ENCODE data around the gene TMEM9.

TMEM9 gene

DNA sequence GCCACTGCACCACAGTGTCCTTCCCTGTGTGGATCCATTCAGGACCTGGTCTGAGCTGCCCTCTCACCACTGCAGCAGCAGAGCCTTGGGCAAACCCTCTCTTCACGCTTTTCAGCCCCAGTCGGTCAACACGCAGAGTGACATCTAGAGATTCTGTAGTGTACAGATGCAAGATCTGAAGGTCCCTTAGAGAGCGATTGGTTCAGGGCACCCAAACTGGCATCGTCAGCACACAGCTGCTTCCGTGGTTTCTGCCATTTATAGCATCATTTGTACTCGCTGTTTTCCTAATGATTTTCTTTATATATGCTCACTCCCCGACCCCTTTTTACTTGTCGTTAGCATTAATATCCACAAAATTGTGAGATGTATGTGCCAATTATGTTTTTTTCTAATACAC lies 25.8 kb downstream of the TMEM9 start:
- H3K9me3 ChIP-seq (ENCODE audit: control insufficient read depth, insufficient read depth, low read depth, low read length), result no peaks in the 10 kb centered on the region
- CTCF ChIA-PET, result interaction anchor here (0.7 to 4.6 kb wide), 2 partner anchors 9 to 179 kb away, joined by 4 to 22 read pairs; no protein-coding TSS in a partner anchor
- no peak overlapping the region for H3K4me3 ChIP-seq (ENCODE audit: low read depth, low read length)
- H3K36me3 ChIP-seq (ENCODE audit: control insufficient read depth in 2 of 2, insufficient read depth in 1 of 2, low read length in 2 of 2), result no peaks in the 10 kb centered on the region
- no peak overlapping the region for H3K27ac ChIP-seq (ENCODE audit: extremely low read depth, low read depth, low read length)
- TF ChIP-seq, protein P1, sequence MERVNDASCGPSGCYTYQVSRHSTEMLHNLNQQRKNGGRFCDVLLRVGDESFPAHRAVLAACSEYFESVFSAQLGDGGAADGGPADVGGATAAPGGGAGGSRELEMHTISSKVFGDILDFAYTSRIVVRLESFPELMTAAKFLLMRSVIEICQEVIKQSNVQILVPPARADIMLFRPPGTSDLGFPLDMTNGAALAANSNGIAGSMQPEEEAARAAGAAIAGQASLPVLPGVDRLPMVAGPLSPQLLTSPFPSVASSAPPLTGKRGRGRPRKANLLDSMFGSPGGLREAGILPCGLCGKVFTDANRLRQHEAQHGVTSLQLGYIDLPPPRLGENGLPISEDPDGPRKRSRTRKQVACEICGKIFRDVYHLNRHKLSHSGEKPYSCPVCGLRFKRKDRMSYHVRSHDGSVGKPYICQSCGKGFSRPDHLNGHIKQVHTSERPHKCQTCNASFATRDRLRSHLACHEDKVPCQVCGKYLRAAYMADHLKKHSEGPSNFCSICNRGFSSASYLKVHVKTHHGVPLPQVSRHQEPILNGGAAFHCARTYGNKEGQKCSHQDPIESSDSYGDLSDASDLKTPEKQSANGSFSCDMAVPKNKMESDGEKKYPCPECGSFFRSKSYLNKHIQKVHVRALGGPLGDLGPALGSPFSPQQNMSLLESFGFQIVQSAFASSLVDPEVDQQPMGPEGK (tag by site-specific recombination; IDR thresholded peaks at IDR 0.05), result no peak
- no peak for TF ChIP-seq HOXC10 (CRISPR knock-in tag; IDR thresholded peaks at IDR 0.05)
- no peak for TF ChIP-seq ZNF549 (tag by site-specific recombination; IDR thresholded peaks at IDR 0.05)
- TF ChIP-seq ZNF335 (tag by site-specific recombination; conservative IDR thresholded peaks at IDR 0.05), result no peak
- TF ChIP-seq ZNF837 (tag by site-specific recombination; IDR thresholded peaks at IDR 0.05), result no peak
- no peak for TF ChIP-seq ZNF155 (tag by site-specific recombination; IDR thresholded peaks at IDR 0.05)
- TF ChIP-seq, protein P2, sequence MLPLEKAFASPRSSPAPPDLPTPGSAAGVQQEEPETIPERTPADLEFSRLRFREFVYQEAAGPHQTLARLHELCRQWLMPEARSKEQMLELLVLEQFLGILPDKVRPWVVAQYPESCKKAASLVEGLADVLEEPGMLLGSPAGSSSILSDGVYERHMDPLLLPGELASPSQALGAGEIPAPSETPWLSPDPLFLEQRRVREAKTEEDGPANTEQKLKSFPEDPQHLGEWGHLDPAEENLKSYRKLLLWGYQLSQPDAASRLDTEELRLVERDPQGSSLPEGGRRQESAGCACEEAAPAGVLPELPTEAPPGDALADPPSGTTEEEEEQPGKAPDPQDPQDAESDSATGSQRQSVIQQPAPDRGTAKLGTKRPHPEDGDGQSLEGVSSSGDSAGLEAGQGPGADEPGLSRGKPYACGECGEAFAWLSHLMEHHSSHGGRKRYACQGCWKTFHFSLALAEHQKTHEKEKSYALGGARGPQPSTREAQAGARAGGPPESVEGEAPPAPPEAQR (tag by site-specific recombination; IDR thresholded peaks at IDR 0.05), result no peak
- no peak for TF ChIP-seq ZBTB7A (tag by site-specific recombination; IDR thresholded peaks at IDR 0.05; ENCODE audit: low read depth)
- no peak for TF ChIP-seq ZBTB17 (tag by site-specific recombination; IDR thresholded peaks at IDR 0.05)
- TF ChIP-seq ZSCAN30 (tag by site-specific recombination; IDR thresholded peaks at IDR 0.05), result no peak
- TF ChIP-seq ZFP41 (tag by site-specific recombination; IDR thresholded peaks at IDR 0.05; ENCODE audit: borderline replicate concordance), result no peak
- no peak for TF ChIP-seq ZNF239 (tag by site-specific recombination; IDR thresholded peaks at IDR 0.05)
- no peak for TF ChIP-seq WT1 (tag by site-specific recombination; IDR thresholded peaks at IDR 0.05)
- no peak for TF ChIP-seq ZNF555 (tag by site-specific recombination; conservative IDR thresholded peaks at IDR 0.05)
- no peak for TF ChIP-seq ZNF37A (tag by site-specific recombination; IDR thresholded peaks at IDR 0.05)
- TF ChIP-seq ZNF48 (tag by site-specific recombination; IDR thresholded peaks at IDR 0.05), result no peak
- TF ChIP-seq ZFP37 (tag by site-specific recombination; IDR thresholded peaks at IDR 0.05), result no peak
- no peak for TF ChIP-seq ZNF626 (tag by site-specific recombination; IDR thresholded peaks at IDR 0.05)
- TF ChIP-seq, protein P3, sequence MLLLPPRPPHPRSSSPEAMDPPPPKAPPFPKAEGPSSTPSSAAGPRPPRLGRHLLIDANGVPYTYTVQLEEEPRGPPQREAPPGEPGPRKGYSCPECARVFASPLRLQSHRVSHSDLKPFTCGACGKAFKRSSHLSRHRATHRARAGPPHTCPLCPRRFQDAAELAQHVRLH (tag by site-specific recombination; IDR thresholded peaks at IDR 0.05), result no peak
- no peak for TF ChIP-seq ZNF132 (tag by site-specific recombination; IDR thresholded peaks at IDR 0.05; ENCODE audit: borderline replicate concordance)
- POLR2A ChIA-PET, result no interaction called here
- peaks cover 4% of the 10 kb centered on the region; the same call in 1 of the 2 replicates for H3K4me1 ChIP-seq (ENCODE audit: control insufficient read depth, insufficient read depth, low read length)

DNA sequence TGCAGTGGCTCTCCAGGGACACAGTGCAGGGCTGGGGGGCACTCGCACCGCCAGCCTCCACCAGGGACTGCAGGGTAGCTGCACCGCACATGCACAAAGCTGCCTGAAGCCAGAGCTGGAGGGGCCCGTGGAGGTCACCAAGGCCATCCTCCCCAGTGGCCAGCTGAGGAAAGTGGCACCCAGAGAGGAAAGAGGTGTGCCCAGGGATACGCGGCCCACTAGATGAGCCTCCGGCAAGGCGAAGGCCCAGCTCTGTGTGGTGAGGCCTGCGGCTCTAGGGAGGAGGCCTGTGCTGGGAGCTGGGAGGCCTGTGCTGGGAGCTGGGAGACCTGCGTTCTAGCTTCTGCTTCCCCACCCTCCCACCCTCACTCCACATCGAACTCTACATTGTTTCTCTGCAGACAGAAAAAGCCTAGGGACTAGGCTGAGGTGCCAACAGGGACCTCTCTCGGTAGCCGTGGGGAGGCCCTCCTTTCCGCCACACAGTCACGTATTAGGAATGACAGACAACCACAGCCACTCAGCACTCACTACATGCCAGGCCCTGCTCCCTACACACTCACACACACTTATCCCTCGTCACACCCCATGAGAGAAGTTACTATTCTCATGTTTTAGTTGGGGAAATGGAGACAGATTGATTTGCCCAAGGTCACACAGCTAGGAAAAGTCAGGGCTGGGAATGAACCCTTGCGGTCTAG lies 26.4 kb downstream of the TMEM9 start:
- Histone ChIP-seq H3K27ac (ENCODE audit: extremely low read depth, low read depth, low read length) (no peak overlapping the region), H3K4me1 (ENCODE audit: control insufficient read depth, insufficient read depth, low read length) (peaks cover 4% of the 10 kb centered on the region; the same call in 1 of the 2 replicates), H3K36me3 (ENCODE audit: control insufficient read depth in 2 of 2, insufficient read depth in 1 of 2, low read length in 2 of 2) (no peaks in the 10 kb centered on the region), H3K9me3 (ENCODE audit: control insufficient read depth, insufficient read depth, low read depth, low read length) (no peaks in the 10 kb centered on the region), H3K4me3 (ENCODE audit: low read depth, low read length) (no peak overlapping the region)
- POLR2A ChIA-PET, result interaction anchor here (1.6 kb wide), 1 partner anchor 112 kb away, joined by 3 read pairs; no protein-coding TSS in a partner anchor
- no peak for TF ChIP-seq ZNF426 (tag by site-specific recombination; IDR thresholded peaks at IDR 0.05)
- peak; percentile 24 for TF ChIP-seq ZIC2 (tag by site-specific recombination; IDR thresholded peaks at IDR 0.05)
- CTCF ChIA-PET, result interaction anchor here (0.7 to 4.6 kb wide), 2 partner anchors 9 to 180 kb away, joined by 4 to 22 read pairs; no protein-coding TSS in a partner anchor

Measured in HEK293 (cell line).